NCI-H2196 treated with DMSO at 0.1 percent for 48 hours (cell line): Measurements from ENCODE around the gene HADHB.

Experiments
- DNase-seq: peaks from one replicate; lab custom pipeline; 2025; ENCODE audit not compliant: unreplicated experiment; lab: John Stamatoyannopoulos, UW

HADHB gene

DNA sequence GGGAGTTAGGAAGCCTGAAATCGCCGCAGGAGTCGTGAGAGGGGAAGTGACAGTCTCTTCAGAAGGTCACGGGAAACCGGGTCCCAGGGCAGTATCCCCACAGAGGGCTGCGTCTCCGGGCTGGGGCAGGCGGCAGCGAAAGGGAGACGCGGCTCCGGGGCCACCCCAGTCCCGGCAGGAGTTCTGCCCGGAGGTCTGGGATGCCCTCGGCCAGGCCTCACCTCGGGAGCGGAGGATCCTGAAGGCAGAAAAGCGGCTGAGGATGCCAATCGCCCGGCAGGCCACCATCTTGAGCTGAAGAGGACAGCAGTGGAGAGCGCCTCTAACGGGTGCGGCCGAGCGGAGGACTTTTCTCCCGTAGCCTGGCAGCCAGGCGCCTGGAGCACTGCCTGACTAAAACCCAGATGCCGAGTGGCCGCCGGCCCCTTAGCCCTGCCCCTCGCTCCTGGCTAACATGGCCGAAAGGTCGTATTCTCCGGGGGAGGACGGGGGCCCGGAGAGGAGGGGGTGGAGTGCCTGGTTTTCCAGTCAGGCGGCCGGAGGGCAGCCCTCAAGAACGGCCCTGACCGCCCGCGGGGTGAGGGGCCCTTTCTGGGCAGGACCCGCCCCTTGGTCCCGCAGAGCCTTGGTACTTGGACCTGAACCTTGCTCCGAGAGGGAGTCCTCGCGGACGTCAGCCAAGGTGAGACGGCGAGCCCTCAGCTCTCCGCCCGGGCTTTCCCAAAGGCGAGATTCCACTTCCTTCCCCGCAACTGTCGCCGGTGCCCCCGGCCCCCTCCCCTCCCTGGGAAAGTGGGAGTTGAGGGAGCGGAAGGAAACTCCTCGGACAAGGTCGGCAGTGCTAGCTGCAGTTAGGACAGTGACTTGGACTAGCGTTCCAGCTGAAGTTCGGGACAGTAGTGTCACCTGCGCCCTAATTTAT, at the start of gene HADHB, which contains the start of gene HADHA:
Gene HADHB (plus strand): TSS at position 631 of the 922 bp plus-strand sequence. CDS start 9,316 bp downstream, outside the sequence.
Gene HADHA (minus strand): TSS at position 324 of the 922 bp plus-strand sequence. CDS start 36 bp downstream, at position 288.
- DNase-seq = peak; percentile 77

DNA sequence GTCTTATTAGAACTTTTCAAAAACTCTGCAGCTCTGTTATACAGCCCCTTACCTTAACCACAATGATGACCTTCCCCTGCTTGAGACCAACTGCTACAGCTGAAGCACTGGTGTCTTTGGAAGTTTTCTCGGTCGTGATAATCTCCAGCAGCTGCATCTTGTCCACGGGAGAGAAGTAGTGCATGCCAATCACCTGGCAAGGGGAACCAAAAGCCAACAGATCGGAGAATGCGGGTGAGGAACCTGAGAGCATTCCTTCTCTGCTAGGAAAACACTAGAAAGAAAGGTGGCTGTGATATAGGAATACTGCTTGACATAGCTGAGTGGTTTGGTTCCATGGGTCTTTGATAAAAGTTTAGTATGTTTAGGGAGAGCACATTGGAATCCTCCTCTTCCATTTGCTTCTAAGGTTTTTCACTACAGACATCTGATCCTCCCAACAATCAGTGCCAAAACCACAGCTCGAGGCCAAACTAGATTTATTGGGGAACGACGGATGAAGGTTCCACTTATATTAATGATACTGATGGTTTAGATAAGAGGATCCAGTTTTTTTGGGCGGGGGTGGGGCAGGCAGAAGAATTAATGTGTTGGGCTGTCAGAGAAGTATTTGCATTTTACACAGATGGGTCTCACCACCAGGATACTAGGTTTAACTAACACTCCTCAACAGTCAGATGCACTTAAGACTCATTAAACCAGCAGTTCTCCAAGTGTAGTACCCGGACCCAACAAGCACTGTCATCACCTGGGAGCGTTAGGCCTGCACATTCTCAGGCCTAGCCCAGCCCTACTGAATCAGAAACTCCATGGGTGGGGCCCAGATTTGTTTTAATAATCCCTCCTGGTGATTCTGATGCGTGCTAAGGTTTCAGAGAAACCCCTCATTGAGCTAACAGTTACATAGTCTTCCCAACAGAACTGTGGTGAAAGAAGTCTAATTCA, 49.4 kb upstream of the HADHB start:
- no peak for DNase-seq

GRCh38 chr2:26196683-26197418, 47.9 kb upstream of the HADHB start:
- no peak for DNase-seq

DNA sequence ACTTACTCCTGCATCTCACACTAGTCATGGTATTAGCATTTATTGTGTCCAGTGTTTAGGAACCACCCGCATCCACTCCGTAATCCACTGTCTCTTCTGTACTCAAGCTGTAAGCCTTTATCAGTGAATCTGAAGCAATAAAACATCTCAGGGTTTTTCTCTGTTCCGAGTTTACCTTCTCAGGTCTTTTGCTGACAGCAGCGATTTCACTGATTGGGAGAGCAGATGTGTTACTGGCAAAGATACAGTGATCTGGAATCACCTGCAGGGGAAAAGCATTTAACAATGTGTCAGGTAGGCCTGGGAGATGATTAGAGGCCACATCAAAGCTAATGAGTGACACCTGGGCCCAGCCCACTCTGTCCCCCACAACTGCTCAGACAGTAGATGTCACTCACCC, 47.2 kb upstream of the HADHB start:
- no peak for DNase-seq

DNA sequence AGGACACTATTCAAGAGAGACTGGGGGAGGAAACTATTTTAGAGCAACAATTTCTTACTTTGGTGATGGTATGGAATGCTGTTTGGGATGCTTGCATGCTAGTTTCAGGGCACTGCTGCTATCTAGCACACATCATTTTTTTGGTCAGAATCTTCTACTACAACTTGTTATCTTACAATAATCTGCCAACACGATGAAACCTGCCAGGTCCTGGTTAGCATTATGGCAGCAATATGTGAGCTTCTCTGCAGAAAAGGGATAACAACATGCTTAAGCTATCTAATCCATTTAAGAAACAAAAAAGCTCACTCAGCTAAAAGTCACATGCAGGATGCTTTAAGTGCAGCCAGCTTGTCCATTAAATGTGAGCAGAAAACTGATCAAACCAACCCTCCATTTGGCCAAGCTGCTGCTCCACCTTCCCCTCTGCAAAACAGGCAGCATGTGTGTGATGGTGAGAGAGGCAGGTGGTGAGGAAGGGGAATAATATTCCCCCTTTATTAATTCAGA, 41.7 kb upstream of the HADHB start:
- no peak for DNase-seq

DNA sequence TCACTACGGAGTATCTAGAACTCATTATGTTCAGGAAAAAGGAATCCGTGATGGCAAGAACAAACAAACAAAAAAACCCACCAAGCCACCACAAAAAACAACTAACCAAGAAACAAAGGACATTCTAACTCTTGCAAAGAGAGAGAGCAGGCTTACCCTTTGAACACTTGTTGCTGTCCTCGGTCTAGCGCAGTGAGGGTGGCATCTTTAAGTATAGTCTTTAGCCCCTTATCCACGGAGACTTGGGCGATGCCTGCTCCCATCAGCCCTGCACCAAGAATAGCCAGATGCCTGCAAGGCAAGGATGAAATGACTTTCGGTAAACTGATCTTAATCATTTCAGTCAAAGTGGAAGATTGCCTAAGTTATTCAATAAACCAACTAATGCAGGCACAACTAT, 40.8 kb upstream of the HADHB start:
- no peak for DNase-seq

GRCh38 chr2:26212011-26212410, 32.7 kb upstream of the HADHB start:
- no peak for DNase-seq

DNA sequence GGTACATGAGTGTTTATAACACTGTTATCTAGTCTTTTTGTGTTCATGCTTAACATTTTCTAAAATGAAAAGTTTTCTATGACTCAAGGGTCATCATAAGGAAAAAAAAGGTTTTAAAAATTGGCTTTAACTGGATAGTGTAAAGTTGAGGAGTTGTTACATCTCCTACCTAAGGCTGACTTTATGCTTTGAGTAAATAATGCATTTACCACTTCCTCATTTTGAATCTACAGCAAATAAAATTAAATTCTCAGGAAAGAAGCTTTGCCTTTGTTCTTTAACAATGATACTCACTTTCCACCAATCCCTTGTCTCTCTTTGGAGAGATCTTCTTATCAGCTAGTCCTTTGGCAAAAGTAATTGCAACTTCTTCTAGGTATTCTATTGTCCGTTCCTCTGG, 30.0 kb upstream of the HADHB start:
- no peak for DNase-seq

DNA sequence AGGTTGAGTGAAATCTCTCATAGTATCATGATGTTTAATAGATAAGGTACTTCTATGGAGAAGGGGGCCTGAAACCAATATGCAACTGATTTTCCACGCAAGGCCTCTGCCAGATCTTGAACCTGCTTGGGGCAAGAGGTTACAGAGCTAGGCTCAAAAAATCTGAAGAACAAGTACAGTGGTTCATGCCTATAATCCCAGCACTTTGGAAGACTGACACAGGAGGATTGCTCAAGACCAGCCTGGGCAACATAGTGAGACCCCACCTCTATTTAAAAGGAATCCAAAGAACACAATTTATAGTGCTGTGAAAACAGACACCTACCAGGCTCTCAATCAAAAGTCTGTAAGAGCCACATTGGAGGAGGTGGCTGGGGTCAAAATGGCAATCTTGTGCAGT, 28.9 kb upstream of the HADHB start:
- DNase-seq = no peak

DNA sequence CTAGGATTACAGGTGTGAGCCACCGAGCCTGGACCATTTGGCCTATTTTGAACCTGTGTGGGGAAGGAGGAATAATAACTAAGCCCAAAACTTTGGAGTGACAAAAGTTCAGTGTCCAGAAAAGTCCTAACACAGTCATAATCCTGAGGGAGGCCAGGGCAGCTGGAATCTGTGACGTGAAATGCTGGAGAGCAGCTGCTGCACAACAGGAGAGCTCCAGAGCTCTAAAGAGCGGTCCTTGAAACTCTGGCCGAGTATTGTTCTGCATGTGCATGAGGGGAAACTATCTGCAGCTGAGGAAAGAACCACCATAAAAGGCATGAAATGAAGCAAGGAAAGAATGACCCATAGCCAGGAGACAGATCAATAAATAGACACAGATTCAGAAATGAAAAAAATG, 28.2 kb upstream of the HADHB start:
- no peak for DNase-seq

DNA sequence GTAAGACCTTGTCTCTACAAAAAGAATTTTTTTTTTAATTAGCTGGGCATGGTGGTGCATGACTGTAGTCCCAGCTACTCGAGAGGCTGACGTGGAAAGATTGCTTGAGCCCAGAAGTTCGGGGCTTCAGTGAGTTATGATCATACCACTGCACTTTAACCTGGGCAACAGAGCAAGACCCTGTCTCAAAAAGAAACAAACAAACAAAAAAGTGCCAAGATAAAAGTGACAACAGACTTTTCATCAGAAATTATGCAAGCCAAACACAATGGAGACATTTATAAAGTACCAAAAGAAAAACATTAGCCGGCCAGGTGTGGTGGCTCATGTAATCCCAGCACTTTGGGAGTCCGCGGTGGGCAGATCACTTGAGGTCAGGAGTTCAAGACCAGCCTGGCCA, 27.0 kb upstream of the HADHB start:
- no peak for DNase-seq

DNA sequence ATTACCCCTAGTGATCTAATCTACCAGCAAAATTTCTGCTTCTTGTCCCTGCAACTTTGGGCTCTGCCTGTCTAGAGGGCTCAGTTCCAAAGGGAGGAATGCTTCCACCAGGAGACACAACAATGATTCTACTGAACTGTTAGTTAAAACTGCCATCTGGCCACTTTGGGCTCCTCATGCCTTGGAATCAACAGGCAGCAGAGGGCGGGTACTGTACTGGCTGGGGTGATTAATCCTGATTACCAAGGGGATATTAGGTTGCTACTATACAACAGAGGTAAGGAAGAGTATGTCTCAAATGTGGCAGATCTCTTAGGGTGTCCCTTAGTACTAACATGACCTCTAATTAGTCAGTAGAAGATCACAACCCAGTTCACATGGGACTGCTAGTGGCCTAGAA, 21.7 kb upstream of the HADHB start:
- no peak for DNase-seq

- no peak for DNase-seq
These were observed 20.6 kb upstream of the HADHB start for GRCh38 chr2:26224095-26224494.

- DNase-seq = no peak
These were observed 15.1 kb upstream of the HADHB start for GRCh38 chr2:26229595-26229994.

DNA sequence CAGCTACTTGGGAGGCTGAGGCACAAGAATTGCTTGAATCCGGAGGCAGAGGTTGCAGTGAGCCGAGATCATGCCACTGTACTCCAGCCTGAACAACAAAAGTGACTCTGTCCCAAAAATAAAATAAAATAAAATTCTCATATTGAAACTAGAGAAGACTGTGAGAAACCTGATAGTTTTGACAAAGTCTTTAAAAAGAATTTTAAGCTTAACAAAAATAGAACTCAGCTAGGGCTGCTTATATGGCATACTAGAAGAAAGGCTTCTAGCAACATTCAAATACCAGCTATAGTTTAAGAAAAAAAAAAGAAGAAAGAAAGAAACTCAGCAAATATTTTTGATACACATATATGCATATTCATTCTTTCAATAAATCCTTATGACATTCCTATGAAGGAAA, 13.9 kb upstream of the HADHB start:
- no peak for DNase-seq

GRCh38 chr2:26235089-26235488, 9.7 kb upstream of the HADHB start:
- DNase-seq = no peak

- no peak for DNase-seq
These were observed 6.9 kb upstream of the HADHB start for GRCh38 chr2:26237868-26238267.

DNA sequence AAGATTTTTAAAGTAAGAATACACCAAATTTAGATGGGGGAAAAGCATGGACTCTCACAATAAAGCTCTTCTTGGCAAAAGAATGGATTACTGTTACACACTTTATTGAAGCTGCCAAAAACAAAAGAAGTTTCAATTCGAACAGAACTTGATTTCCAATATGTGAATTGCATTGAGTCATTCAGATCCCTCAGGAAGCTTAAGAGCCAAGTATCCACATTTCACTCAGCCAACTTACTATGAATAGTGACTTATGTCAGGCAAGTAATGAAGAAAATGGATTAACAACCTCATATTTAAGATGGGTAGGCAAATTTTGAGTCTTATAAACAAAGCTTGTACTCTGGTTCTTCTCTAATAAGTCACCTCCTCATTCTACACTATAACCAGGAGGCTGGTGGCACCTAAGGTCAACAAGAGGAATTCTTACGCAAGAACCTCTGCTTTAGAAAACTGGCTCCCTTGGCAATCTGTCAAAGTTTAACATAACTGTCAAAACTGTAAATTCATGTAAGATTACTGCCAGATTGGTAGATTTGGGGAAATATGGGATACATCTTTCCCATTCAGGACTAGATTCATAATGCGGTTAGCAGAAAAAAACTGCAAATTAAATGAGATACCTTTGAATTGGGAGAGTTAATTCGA, 6.3 kb upstream of the HADHB start:
- no peak for DNase-seq

DNA sequence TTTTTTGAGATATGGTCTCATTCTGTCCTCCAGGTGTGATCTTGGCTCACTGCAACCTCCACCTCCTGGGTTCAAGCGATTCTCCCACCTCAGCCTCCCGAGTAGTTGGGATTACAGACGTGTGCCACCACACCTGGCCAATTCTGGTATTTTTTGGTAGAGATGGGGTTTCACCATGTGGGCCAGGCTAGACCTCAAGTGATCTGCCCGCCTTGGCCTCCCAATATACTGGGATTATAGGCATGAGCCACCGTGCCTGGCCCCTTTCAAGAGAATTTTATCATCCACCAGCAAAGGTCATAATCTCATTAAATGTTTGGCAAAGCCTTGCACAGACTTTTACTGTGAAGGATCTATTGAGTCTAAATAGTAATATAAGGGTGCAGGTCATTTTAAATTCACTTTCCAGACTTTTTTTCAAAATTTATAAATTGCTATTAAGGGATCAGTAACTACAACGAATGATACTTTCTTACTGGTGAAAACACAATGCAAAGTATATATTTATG, 2.8 kb upstream of the HADHB start:
- DNase-seq = no peak
